GM10248 (cell line): Measurements from ENCODE around the gene CYP46A1.

Source experiments
- CTCF ChIA-PET: fragments of 300-600 bp; sonication (Branson Sonifier 250); formaldehyde crosslinking; extraction: SDS; loops from one replicate; lab custom pipeline; 2021; ENCODE audit warnings: antibody characterized with exemption; lab: Yijun Ruan, JAX
- POLR2A ChIA-PET: fragments of 350-650 bp; sonication (Branson Sonifier 250); formaldehyde crosslinking; extraction: SDS; loops from one replicate; lab custom pipeline; 2020; ENCODE audit warnings: antibody characterized with exemption; lab: Yijun Ruan, JAX
- DNase-seq: peaks from one replicate; pipeline ENCODE4 v3.0.0; 2012; ENCODE audit errors: extremely low spot score
- CTCF ChIP-seq: IDR thresholded peaks from 2 replicates; pipeline ENCODE4 v1.5.1; 2012; ENCODE audit warnings: mild to moderate bottlenecking, low read depth; ENCODE audit errors: extremely low read depth, missing control alignments, control extremely low read depth

The CYP46A1 gene

DNA sequence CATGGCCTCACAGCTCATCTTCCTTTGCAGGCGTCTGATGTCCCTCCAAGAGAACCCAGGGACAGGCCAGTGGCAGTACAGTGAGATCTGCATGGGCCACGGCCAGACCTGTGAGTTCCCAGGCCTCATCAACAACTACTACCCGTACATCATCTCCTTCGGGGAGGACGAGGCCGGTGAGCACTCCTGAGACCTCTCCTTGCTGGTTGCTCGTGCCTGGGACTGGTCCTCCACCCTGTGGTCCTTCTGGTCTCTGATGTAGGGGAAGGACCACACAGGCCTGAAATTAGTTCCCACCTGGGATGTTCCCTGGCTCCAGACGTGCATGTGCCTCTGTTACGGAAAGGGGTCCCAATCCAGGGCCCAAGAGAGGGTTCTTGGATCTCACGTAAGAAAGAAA is 21.3 kb upstream of the CYP46A1 start:
- ChIA-PET POLR2A (no interaction called here), CTCF (interaction anchor here (1.1 kb wide), 1 partner anchor 217 kb away, joined by 3 read pairs; no protein-coding TSS in a partner anchor)
- no peak for DNase-seq
- TF ChIP-seq CTCF = no peak

GRCh38 chr14:99663386-99664057 is 20.6 kb upstream of the CYP46A1 start:
- POLR2A ChIA-PET = no interaction called here
- no peak for DNase-seq
- TF ChIP-seq CTCF = no peak
- CTCF ChIA-PET = interaction anchor here (1.4 kb wide), 1 partner anchor 16 kb away, joined by 3 read pairs; no protein-coding TSS in a partner anchor

DNA sequence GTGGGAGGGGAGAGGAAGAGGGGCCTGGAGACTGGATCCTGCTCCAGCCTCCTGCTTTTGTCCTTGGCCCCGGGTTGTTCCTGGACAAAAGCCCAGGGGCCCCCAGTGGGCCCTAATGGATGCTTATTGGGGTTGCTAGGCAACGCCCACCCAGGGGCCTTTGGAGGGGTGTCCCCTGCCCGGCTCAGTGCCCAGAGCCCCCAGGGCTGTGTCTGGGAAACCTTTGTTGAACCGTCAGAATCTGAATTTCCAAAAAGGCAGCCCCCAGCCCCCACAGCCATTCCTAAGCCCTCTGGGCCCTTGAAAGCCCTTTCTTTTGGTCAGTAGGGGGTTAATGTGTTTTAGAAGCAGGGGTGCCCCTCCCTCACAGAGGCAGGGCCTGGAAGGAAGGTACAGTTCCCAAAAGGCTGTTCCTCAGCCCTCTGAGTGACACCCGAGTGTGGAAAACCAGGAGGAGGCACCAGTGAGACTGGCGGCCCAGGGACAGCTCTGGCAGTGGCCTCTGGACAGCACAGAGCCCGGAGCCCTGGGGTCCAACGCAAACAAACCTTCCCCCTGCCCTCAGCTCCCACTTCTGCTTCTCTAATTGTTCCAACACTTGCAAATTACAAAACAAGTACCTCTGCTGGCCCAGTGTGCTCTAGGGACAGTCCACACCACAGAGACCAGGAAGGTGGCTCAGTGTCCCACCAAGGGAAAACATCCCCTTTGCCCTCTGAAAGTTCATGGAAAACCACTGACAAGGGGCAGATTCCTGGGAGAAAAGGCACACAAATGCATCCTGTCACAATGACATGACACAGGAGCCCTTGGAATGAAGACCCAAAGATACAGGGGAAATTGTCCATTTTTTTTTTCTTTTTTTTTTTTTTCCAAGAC is 19.8 kb upstream of the CYP46A1 start:
- POLR2A ChIA-PET = no interaction called here
- TF ChIP-seq CTCF = no peak
- CTCF ChIA-PET = interaction anchor here (1.4 kb wide), 1 partner anchor 15 kb away, joined by 3 read pairs; no protein-coding TSS in a partner anchor
- DNase-seq = no peak

DNA sequence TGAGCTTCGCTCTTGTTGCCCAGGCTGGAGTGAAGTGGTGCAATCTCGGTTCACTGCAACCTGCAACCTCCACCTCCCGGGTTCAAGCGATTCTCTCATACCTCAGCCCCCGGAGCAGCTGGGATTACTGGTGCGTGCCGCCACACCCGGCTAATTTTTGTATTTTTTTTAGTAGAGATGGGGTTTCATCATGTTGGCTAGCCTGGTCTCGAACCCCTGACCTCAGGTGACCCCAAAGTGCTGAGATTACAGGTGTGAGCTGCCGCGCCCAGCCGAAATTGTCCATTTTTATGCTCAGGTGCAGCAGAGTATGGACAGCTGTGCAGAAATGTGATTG is 19.2 kb upstream of the CYP46A1 start:
- ChIA-PET POLR2A (no interaction called here), CTCF (no interaction called here)
- DNase-seq = no peak
- TF ChIP-seq CTCF = no peak

GRCh38 chr14:99666533-99666932 is 17.6 kb upstream of the CYP46A1 start:
- DNase-seq = no peak
- POLR2A ChIA-PET = no interaction called here
- TF ChIP-seq CTCF = no peak
- CTCF ChIA-PET = interaction anchor here (1.6 kb wide), 1 partner anchor 22 kb away, joined by 3 read pairs; no protein-coding TSS in a partner anchor

- TF ChIP-seq CTCF = no peak
- no peak for DNase-seq
- CTCF ChIA-PET = interaction anchor here (1.3 to 1.6 kb wide), 2 partner anchors 17 to 21 kb away, joined by 3 to 4 read pairs; partner anchors contain the start of gene CYP46A1
- POLR2A ChIA-PET = no interaction called here
These were observed 17.1 kb upstream of the CYP46A1 start for GRCh38 chr14:99667045-99667444.
